A673 (cell line): ENCODE data around the gene NOA1.
"Not testable (repeated sequence)": the region's sequence is repeated elsewhere in the genome, so short reads cannot be mapped to it uniquely, and the experiment has no call there.

ENCODE experiments used
- EZH2 ChIP-seq: fragments of 200-600 bp; sonication (generic); IDR thresholded peaks from 2 replicates; pipeline ENCODE4 v1.6.1; 2017; ENCODE audit warnings: borderline replicate concordance, low read depth, mild to moderate bottlenecking, mixed read lengths, antibody characterized with exemption, low read length; ENCODE audit not compliant: poor library complexity, severe bottlenecking
- TF ChIP-seq, protein P1 (sequence below): fragments of 300-800, 200-600 bp; sonication (generic); conservative IDR thresholded peaks from 2 replicates; pipeline ENCODE4 v1.5.1; 2017; ENCODE audit warnings: low read depth, mild to moderate bottlenecking, antibody characterized with exemption, low read length, moderate library complexity, mixed read lengths

- TF ChIP-seq, protein P1, sequence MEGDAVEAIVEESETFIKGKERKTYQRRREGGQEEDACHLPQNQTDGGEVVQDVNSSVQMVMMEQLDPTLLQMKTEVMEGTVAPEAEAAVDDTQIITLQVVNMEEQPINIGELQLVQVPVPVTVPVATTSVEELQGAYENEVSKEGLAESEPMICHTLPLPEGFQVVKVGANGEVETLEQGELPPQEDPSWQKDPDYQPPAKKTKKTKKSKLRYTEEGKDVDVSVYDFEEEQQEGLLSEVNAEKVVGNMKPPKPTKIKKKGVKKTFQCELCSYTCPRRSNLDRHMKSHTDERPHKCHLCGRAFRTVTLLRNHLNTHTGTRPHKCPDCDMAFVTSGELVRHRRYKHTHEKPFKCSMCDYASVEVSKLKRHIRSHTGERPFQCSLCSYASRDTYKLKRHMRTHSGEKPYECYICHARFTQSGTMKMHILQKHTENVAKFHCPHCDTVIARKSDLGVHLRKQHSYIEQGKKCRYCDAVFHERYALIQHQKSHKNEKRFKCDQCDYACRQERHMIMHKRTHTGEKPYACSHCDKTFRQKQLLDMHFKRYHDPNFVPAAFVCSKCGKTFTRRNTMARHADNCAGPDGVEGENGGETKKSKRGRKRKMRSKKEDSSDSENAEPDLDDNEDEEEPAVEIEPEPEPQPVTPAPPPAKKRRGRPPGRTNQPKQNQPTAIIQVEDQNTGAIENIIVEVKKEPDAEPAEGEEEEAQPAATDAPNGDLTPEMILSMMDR, result not testable (repeated sequence)
- not testable (repeated sequence) for TF ChIP-seq EZH2
Observed at GRCh38 chr4:56939826-56940225, 37.6 kb downstream of the NOA1 start.
